Esophagus mucosa (tissue), 1 donor: ENCODE measurements around the gene CRLF1. TPM values are rescaled to one million over a fixed set of nuclear protein-coding genes. Genes with fewer than 3 reads are reported as not detected.

Source experiments
- ATAC-seq: fragments of 200-7000 bp; cut with Tn5 transposase; one replicate; pipeline ENCODE4 v1.9.1; 2020
- total RNA-seq: library from RNA; stranded (reverse); gene quantifications from one replicate; pipeline ENCODE4 v1.2.4, GENCODE V29; 2023
- donor health status: DM: yes; HTN: yes; CAD: no.

CRLF1 gene
- 7.9 TPM for total RNA-seq

GRCh38 chr19:18606281-18607225 is at the start of gene CRLF1:
TSS of gene CRLF1 (minus strand) at chr19:18606799. CDS start at chr19:18606656, 143 bp downstream.
- peak; percentile 12 for ATAC-seq

GRCh38 chr19:18655173-18655844 is 48.7 kb upstream of the CRLF1 start:
- no peak for ATAC-seq

- ATAC-seq = no peak
Measured at GRCh38 chr19:18654469-18654868, 47.9 kb upstream of the CRLF1 start.

GRCh38 chr19:18653853-18654252 is 47.3 kb upstream of the CRLF1 start:
- ATAC-seq = no peak

- no peak for ATAC-seq
Measured at GRCh38 chr19:18651733-18652132, 45.1 kb upstream of the CRLF1 start.

GRCh38 chr19:18651300-18651699 is 44.7 kb upstream of the CRLF1 start:
- no peak for ATAC-seq

- peak; percentile 4 for ATAC-seq
Measured at GRCh38 chr19:18650468-18651041, 44.0 kb upstream of the CRLF1 start.

GRCh38 chr19:18650021-18650390 is 43.4 kb upstream of the CRLF1 start:
- no peak for ATAC-seq

GRCh38 chr19:18649371-18650020 is 42.9 kb upstream of the CRLF1 start:
- ATAC-seq = peak; percentile 15

GRCh38 chr19:18648973-18649315 is 42.3 kb upstream of the CRLF1 start:
- no peak for ATAC-seq

GRCh38 chr19:18647807-18648206 is 41.2 kb upstream of the CRLF1 start:
- no peak for ATAC-seq

- no peak for ATAC-seq
Measured at GRCh38 chr19:18647371-18647767, 40.8 kb upstream of the CRLF1 start.

GRCh38 chr19:18646535-18647370 is 40.2 kb upstream of the CRLF1 start:
- ATAC-seq = no peak

- ATAC-seq = no peak
Measured at GRCh38 chr19:18645035-18645511, 38.5 kb upstream of the CRLF1 start.

- ATAC-seq = peak; percentile 27
Measured at GRCh38 chr19:18644196-18645034, 37.8 kb upstream of the CRLF1 start.

GRCh38 chr19:18639706-18640243 is 33.2 kb upstream of the CRLF1 start:
- no peak for ATAC-seq

GRCh38 chr19:18637673-18638630 is 31.4 kb upstream of the CRLF1 start:
- ATAC-seq = no peak

- ATAC-seq = no peak
Measured at GRCh38 chr19:18636969-18637629, 30.5 kb upstream of the CRLF1 start, which contains the start of gene KLHL26. TSS of gene KLHL26 (plus strand) at chr19:18637028. CDS start at chr19:18637055, 27 bp downstream.
